Measurements from ENCODE around the gene PIGO. TPM values are rescaled to one million over a fixed set of nuclear protein-coding genes. Genes with fewer than 3 reads are reported as not detected.

Gene PIGO
- total and polyA plus RNA-seq, 10 of the 15 experiments (the other 5 are each of a cell fraction or from before 2014, with no cell fraction given), result 8.2 to 23.3 (median 18.4) TPM

- TF ChIP-seq CEBPB (IDR thresholded peaks at IDR 0.05; ENCODE audit: borderline replicate concordance in 1 of 2, low read depth in 2 of 2, low read length in 2 of 2), result peak in 1 of 2 experiments; percentile 92; a peak in 1 of 4 replicates
- TF ChIP-seq PAX8 (IDR thresholded peaks at IDR 0.05), result no peak
- no peak for TF ChIP-seq ETV6 (conservative IDR thresholded peaks at IDR 0.05 in 1 of 2, IDR thresholded peaks at IDR 0.05 in 1 of 2; ENCODE audit: borderline replicate concordance in 1 of 2, low read depth in 1 of 2)
- peak; percentile 59; the same call in 1 of the 2 replicates for TF ChIP-seq MAX (IDR thresholded peaks at IDR 0.05; ENCODE audit: low read depth, low read length)
- no peak; the same call in 1 of the 2 replicates for TF ChIP-seq IKZF1 (conservative IDR thresholded peaks at IDR 0.05)
- TF ChIP-seq CBX3 (IDR thresholded peaks at IDR 0.05; ENCODE audit: borderline replicate concordance, low read depth), result no peak
- no peak for TF ChIP-seq SMAD1 (IDR thresholded peaks at IDR 0.05; ENCODE audit: low read depth, partially characterized antibody)
- TF ChIP-seq ZNF592 (IDR thresholded peaks at IDR 0.05), result no peak
- no peak; the same call in 1 of the 2 replicates for TF ChIP-seq TCF12 (IDR thresholded peaks at IDR 0.05; ENCODE audit: low read depth, low read length)
- TF ChIP-seq CREM (IDR thresholded peaks at IDR 0.05; ENCODE audit: low read depth), result peak; percentile 99
- TF ChIP-seq WRNIP1 (IDR thresholded peaks at IDR 0.05; ENCODE audit: borderline replicate concordance, low read depth, low read length), result 0 out of 2 replicates have a peak, but pooled peaks have one; percentile 49
- TF ChIP-seq PKNOX1 (IDR thresholded peaks at IDR 0.05), result peak; percentile 98
- peak; percentile 38; the same call in 1 of the 2 replicates for TF ChIP-seq EED (IDR thresholded peaks at IDR 0.05; ENCODE audit: low read depth)
- TF ChIP-seq SIX5 (IDR thresholded peaks at IDR 0.05; ENCODE audit: low read depth, low read length, severe bottlenecking), result no peak
- no peak for TF ChIP-seq MEF2B (IDR thresholded peaks at IDR 0.05; ENCODE audit: partially characterized antibody, poor library complexity, severe bottlenecking)
- TF ChIP-seq NKRF (conservative IDR thresholded peaks at IDR 0.05), result no peak
- TF ChIP-seq SMC3 (IDR thresholded peaks at IDR 0.05; ENCODE audit: borderline replicate concordance, low read length), result 0 out of 2 replicates have a peak, but pooled peaks have one; percentile 0
- TF ChIP-seq PBX3 (IDR thresholded peaks at IDR 0.05; ENCODE audit: insufficient replicate concordance, low read depth, low read length), result peak; percentile 88
- TF ChIP-seq MTA2 (IDR thresholded peaks at IDR 0.05; ENCODE audit: low read depth), result no peak
- TF ChIP-seq NR2C2 (IDR thresholded peaks at IDR 0.05; ENCODE audit: borderline replicate concordance, control insufficient read depth, insufficient read length, low read depth), result no peak
Measured at GRCh38 chr9:35072461-35073278, 23.7 kb downstream of the PIGO start, which contains the start of gene VCP (continued).
